Measurements from ENCODE around the gene STAMBP.

Gene STAMBP

GRCh38 chr2:73811878-73812277 lies 16.9 kb upstream of the STAMBP start:
- H3K9me2 ChIP-seq (replicated peaks; ENCODE audit: low read depth, low read length), result no peaks in the 10 kb centered on the region
- H3K9ac ChIP-seq (ENCODE audit: low read depth, low read length, poor library complexity, severe bottlenecking), result no peak overlapping the region
- no peak overlapping the region for H3K4me3 ChIP-seq (ENCODE audit: low read length, poor library complexity, severe bottlenecking)
- no peaks in the 10 kb centered on the region for H3K9me3 ChIP-seq (ENCODE audit: insufficient read depth, low read depth, low read length)
- no peaks in the 10 kb centered on the region for H3K27me3 ChIP-seq (ENCODE audit: insufficient read depth, low read length, poor library complexity, severe bottlenecking)
- H3K4me2 ChIP-seq (ENCODE audit: low read depth, low read length, poor library complexity, severe bottlenecking), result no peak overlapping the region
- H2AFZ ChIP-seq (ENCODE audit: low read length), result no peak overlapping the region
- H3K79me2 ChIP-seq (ENCODE audit: insufficient read depth, low read length), result no peaks in the 10 kb centered on the region
- no peaks in the 10 kb centered on the region for H3F3A ChIP-seq (ENCODE audit: low read depth)
- TF ChIP-seq EZH2phosphoT487 (IDR thresholded peaks at IDR 0.05; ENCODE audit: borderline replicate concordance) (no peak), CTCF (conservative IDR thresholded peaks at IDR 0.05; ENCODE audit: low read length) (no peak)
- H3K36me3 ChIP-seq (ENCODE audit: insufficient read depth, low read length), result no peaks in the 10 kb centered on the region
- H3K4me1 ChIP-seq (ENCODE audit: insufficient read depth, low read length, poor library complexity, severe bottlenecking), result no peaks in the 10 kb centered on the region
- H4K20me1 ChIP-seq (ENCODE audit: insufficient read depth, low read length, poor library complexity, severe bottlenecking), result no peaks in the 10 kb centered on the region

- TF ChIP-seq CTCF (conservative IDR thresholded peaks at IDR 0.05; ENCODE audit: low read length), result no peak
- TF ChIP-seq EZH2phosphoT487 (IDR thresholded peaks at IDR 0.05; ENCODE audit: borderline replicate concordance), result no peak
- Histone ChIP-seq H2AFZ (ENCODE audit: low read length) (peak overlapping the region; percentile 2; the same call in 1 of the 2 replicates), H3K36me3 (ENCODE audit: insufficient read depth, low read length) (no peaks in the 10 kb centered on the region), H3K9me2 (replicated peaks; ENCODE audit: low read depth, low read length) (no peaks in the 10 kb centered on the region), H3K4me1 (ENCODE audit: insufficient read depth, low read length, poor library complexity, severe bottlenecking) (no peaks in the 10 kb centered on the region), H3K79me2 (ENCODE audit: insufficient read depth, low read length) (no peaks in the 10 kb centered on the region), H3K4me2 (ENCODE audit: low read depth, low read length, poor library complexity, severe bottlenecking) (no peak overlapping the region), H3K27me3 (ENCODE audit: insufficient read depth, low read length, poor library complexity, severe bottlenecking) (no peaks in the 10 kb centered on the region), H4K20me1 (ENCODE audit: insufficient read depth, low read length, poor library complexity, severe bottlenecking) (no peaks in the 10 kb centered on the region), H3K9ac (ENCODE audit: low read depth, low read length, poor library complexity, severe bottlenecking) (no peak overlapping the region), H3K4me3 (ENCODE audit: low read length, poor library complexity, severe bottlenecking) (no peak overlapping the region), H3K9me3 (ENCODE audit: insufficient read depth, low read depth, low read length) (no peaks in the 10 kb centered on the region), H3F3A (ENCODE audit: low read depth) (no peaks in the 10 kb centered on the region)
Measured at GRCh38 chr2:73812635-73813034, 16.1 kb upstream of the STAMBP start.

- no peaks in the 10 kb centered on the region for H3K27me3 ChIP-seq (ENCODE audit: insufficient read depth, low read length, poor library complexity, severe bottlenecking)
- H3K36me3 ChIP-seq (ENCODE audit: insufficient read depth, low read length), result no peaks in the 10 kb centered on the region
- no peak overlapping the region for H3K9ac ChIP-seq (ENCODE audit: low read depth, low read length, poor library complexity, severe bottlenecking)
- H3K4me2 ChIP-seq (ENCODE audit: low read depth, low read length, poor library complexity, severe bottlenecking), result no peak overlapping the region
- no peaks in the 10 kb centered on the region for H3K4me1 ChIP-seq (ENCODE audit: insufficient read depth, low read length, poor library complexity, severe bottlenecking)
- no peaks in the 10 kb centered on the region for H4K20me1 ChIP-seq (ENCODE audit: insufficient read depth, low read length, poor library complexity, severe bottlenecking)
- H3K4me3 ChIP-seq (ENCODE audit: low read length, poor library complexity, severe bottlenecking), result no peak overlapping the region
- no peaks in the 10 kb centered on the region for H3K9me3 ChIP-seq (ENCODE audit: insufficient read depth, low read depth, low read length)
- H3K9me2 ChIP-seq (replicated peaks; ENCODE audit: low read depth, low read length), result no peaks in the 10 kb centered on the region
- no peak for TF ChIP-seq EZH2phosphoT487 (IDR thresholded peaks at IDR 0.05; ENCODE audit: borderline replicate concordance)
- no peak for TF ChIP-seq CTCF (conservative IDR thresholded peaks at IDR 0.05; ENCODE audit: low read length)
- no peaks in the 10 kb centered on the region for H3F3A ChIP-seq (ENCODE audit: low read depth)
- no peaks in the 10 kb centered on the region for H3K79me2 ChIP-seq (ENCODE audit: insufficient read depth, low read length)
- no peak overlapping the region for H2AFZ ChIP-seq (ENCODE audit: low read length)
Measured at GRCh38 chr2:73818296-73818695, 10.5 kb upstream of the STAMBP start.

Data from Loucy (cell line).